ENCODE measurements around the gene LYRM2. TPM values are rescaled to one million over a fixed set of nuclear protein-coding genes. Genes with fewer than 3 reads are reported as not detected.

Gene LYRM2
- total and polyA plus RNA-seq, 2 of the 8 experiments (the other 6 are each of a cell fraction or from before 2014, with no cell fraction given), result 7.3 to 25.7 TPM

GRCh38 chr6:89522778-89523177, 115.8 kb downstream of the LYRM2 start (continued):
- TF ChIP-seq SIX5 (IDR thresholded peaks at IDR 0.05; ENCODE audit: low read depth, low read length) (no peak), SAP30 (IDR thresholded peaks at IDR 0.05; ENCODE audit: insufficient read depth, insufficient replicate concordance, low read length) (no peak)
